ENCODE data around the gene SLC25A29. TPM values are rescaled to one million over a fixed set of nuclear protein-coding genes. Genes with fewer than 3 reads are reported as not detected.

Gene SLC25A29
- total RNA-seq, 1 donor = 8.6 TPM

GRCh38 chr14:100339766-100340422 lies 33.6 kb upstream of the SLC25A29 start:
- DNase-seq (ENCODE audit: low read depth) = no peak
- no peak for TF ChIP-seq CTCF (IDR thresholded peaks at IDR 0.05; ENCODE audit: insufficient read depth, low read depth, low read length)
- H3K4me3 ChIP-seq (ENCODE audit: low read depth, low read length) = no peak overlapping the region

GRCh38 chr14:100336618-100337530 lies 30.6 kb upstream of the SLC25A29 start:
- no peak for DNase-seq (ENCODE audit: low read depth)
- no peak for TF ChIP-seq CTCF (IDR thresholded peaks at IDR 0.05; ENCODE audit: insufficient read depth, low read depth, low read length)

GRCh38 chr14:100334904-100335303 lies 28.7 kb upstream of the SLC25A29 start:
- DNase-seq (ENCODE audit: low read depth) = no peak
- H3K4me3 ChIP-seq (ENCODE audit: low read depth, low read length) = no peak overlapping the region
- no peak for TF ChIP-seq CTCF (IDR thresholded peaks at IDR 0.05; ENCODE audit: insufficient read depth, low read depth, low read length)

More at GRCh38 chr14:100336618-100337530, 30.6 kb upstream of the SLC25A29 start:
- no peak overlapping the region for H3K4me3 ChIP-seq (ENCODE audit: low read depth, low read length)

- H3K4me3 ChIP-seq (ENCODE audit: low read depth, low read length) = no peak overlapping the region
- no peak for TF ChIP-seq CTCF (IDR thresholded peaks at IDR 0.05; ENCODE audit: insufficient read depth, low read depth, low read length)
- no peak for DNase-seq (ENCODE audit: low read depth)
Observed at GRCh38 chr14:100333827-100334226, 27.6 kb upstream of the SLC25A29 start.

GRCh38 chr14:100333311-100333710 lies 27.1 kb upstream of the SLC25A29 start:
- DNase-seq (ENCODE audit: low read depth) = no peak
- no peak overlapping the region for H3K4me3 ChIP-seq (ENCODE audit: low read depth, low read length)
- TF ChIP-seq CTCF (IDR thresholded peaks at IDR 0.05; ENCODE audit: insufficient read depth, low read depth, low read length) = no peak

GRCh38 chr14:100332797-100333196 lies 26.6 kb upstream of the SLC25A29 start:
- H3K4me3 ChIP-seq (ENCODE audit: low read depth, low read length) = no peak overlapping the region
- DNase-seq (ENCODE audit: low read depth) = no peak
- no peak for TF ChIP-seq CTCF (IDR thresholded peaks at IDR 0.05; ENCODE audit: insufficient read depth, low read depth, low read length)

All from fibroblast of villous mesenchyme (primary cell).